Activated CD8-positive, alpha-beta T cell treated with anti-CD3 and anti-CD28 coated beads, Interleukin-2, amount 10 ng/mL, durations not matched to agents 7 days and 5 days (primary cell): ENCODE results near the gene PPM1A. TPM values are rescaled to one million over a fixed set of nuclear protein-coding genes. Genes with fewer than 3 reads are reported as not detected.

Experiments used
- ATAC-seq: fragments of 150-1000 bp; cut with Tn5 transposase; one replicate; pipeline ENCODE4 v1.10.0; 2021; ENCODE audit warnings: moderate library complexity
- CTCF ChIA-PET: fragments of 350-600 bp; sonication (Branson Sonifier 250); formaldehyde crosslinking; loops from one replicate; lab custom pipeline; 2021; ENCODE audit warnings: antibody characterized with exemption; lab: Charles Lee
- POLR2A ChIA-PET: fragments of 350-600 bp; sonication (Branson Sonifier 250); formaldehyde crosslinking; loops from one replicate; lab custom pipeline; 2021; ENCODE audit warnings: antibody characterized with exemption; lab: Charles Lee
- DNase-seq: peaks from one replicate; pipeline ENCODE4 v3.0.0-alpha.2; 2020
- H3K27ac Mint-ChIP-seq: one replicate; pipeline ENCODE4 v1.8.0; 2021; ENCODE audit warnings: mild to moderate bottlenecking, mixed read lengths
- H3K27me3 Mint-ChIP-seq: one replicate; pipeline ENCODE4 v1.8.0; 2021; ENCODE audit warnings: low read depth, mixed read lengths
- H3K36me3 Mint-ChIP-seq: one replicate; pipeline ENCODE4 v1.8.0; 2021; ENCODE audit warnings: low read depth, mixed read lengths
- H3K4me1 Mint-ChIP-seq: one replicate; pipeline ENCODE4 v1.8.0; 2021; ENCODE audit warnings: low read depth, mixed read lengths
- H3K4me3 Mint-ChIP-seq: one replicate; pipeline ENCODE4 v1.8.0; 2021; ENCODE audit warnings: mild to moderate bottlenecking, mixed read lengths
- H3K9me3 Mint-ChIP-seq: one replicate; pipeline ENCODE4 v1.8.0; 2022; ENCODE audit warnings: mixed read lengths; ENCODE audit not compliant: insufficient read depth
- total RNA-seq, 2 experiments: library from RNA; stranded (reverse); gene quantifications; one replicate each; pipeline ENCODE4 v1.2.3, GENCODE V29; 2021

Gene PPM1A
- 10 to 100 TPM; 45.2 to 50.1 TPM for total RNA-seq

DNA sequence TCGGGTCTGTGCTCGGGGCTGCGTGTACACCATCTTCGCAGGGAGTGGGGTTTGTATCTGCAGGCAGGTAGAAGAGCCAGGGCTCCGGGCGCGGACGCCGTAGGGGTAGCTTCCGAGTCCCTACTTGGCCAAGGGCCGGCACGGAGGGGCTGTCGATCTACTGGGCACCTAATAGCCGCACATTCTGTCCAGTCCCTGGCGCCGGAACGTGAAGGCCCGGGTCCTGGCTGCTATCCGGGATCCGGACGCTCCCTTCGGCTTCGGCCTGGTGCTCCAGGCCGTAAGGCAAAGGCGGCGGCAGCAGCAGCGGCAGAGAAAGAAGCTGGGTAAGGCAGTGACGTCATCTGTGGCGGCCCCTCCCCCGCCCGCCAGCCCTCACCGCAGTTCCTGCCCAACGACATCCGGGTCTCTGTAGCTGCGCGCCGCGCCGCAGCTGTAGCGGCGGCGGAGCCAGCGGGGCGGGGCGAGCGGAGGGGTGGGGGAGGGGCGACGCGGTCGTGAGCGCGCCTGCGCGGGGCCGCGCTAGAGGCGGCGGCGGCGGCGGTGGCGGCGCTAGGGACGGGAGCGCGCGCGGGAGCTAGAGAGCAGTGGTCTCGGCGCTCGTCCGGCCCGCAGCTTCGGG lies at the start of gene PPM1A:
Gene PPM1A (plus strand): TSS at position 525 of the 622 bp plus-strand sequence. CDS start 33,483 bp downstream, outside the sequence.
- ATAC-seq = peak; percentile 74
- H3K4me3 Mint-ChIP-seq = peak within 1 kb of the TSS; percentile 93
- peak; percentile 95 for DNase-seq
- peaks cover 56% of the 10 kb centered on the region for H3K4me1 Mint-ChIP-seq
- H3K27me3 Mint-ChIP-seq = no peaks in the 10 kb centered on the region
- CTCF ChIA-PET = interaction anchor here (0.9 to 4.0 kb wide), 10 partner anchors 11 to 284 kb away, joined by 3 to 31 read pairs (median 5); partner anchors contain the start of gene DHRS7
- peak within 1 kb of the TSS; percentile 100 for H3K27ac Mint-ChIP-seq
- peaks cover 9% of the 10 kb centered on the region for H3K36me3 Mint-ChIP-seq
- POLR2A ChIA-PET = interaction anchor here (0.6 to 2.5 kb wide), 30 partner anchors 8 to 1950 kb away, joined by 3 to 24 read pairs (median 5); partner anchors contain the start of genes ARID4A, DHRS7, KIAA0586 and L3HYPDH
- no peaks in the 10 kb centered on the region for H3K9me3 Mint-ChIP-seq

DNA sequence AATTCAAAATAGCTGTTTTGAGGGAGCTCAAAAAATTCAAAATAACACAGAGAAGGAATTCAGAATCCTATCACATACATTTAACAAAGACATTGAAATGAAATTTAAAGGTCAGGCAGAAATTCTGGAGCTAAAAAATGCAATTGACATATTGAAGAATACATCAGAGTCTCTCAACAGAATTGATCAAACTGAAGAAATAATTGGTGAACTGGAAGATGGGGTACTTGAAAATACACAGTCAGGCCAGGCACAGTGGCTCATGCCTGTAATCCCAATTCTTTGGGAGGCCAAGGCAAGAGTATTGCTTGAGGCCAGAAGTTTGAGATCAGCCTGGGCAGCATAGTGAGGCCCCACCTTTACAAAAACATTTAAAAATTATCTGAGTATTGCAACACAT lies 49.7 kb upstream of the PPM1A start:
- Mint-ChIP-seq H3K9me3 (peaks cover 17% of the 10 kb centered on the region), H3K4me3 (no peak overlapping the region), H3K4me1 (peaks cover 7% of the 10 kb centered on the region), H3K36me3 (peaks cover 2% of the 10 kb centered on the region), H3K27ac (no peak overlapping the region), H3K27me3 (peaks cover 10% of the 10 kb centered on the region)
- ChIA-PET POLR2A (no interaction called here), CTCF (interaction anchor here (2.8 kb wide), 1 partner anchor 15 kb away, joined by 13 read pairs; no protein-coding TSS in a partner anchor)
- ATAC-seq (no peak), DNase-seq (no peak)

DNA sequence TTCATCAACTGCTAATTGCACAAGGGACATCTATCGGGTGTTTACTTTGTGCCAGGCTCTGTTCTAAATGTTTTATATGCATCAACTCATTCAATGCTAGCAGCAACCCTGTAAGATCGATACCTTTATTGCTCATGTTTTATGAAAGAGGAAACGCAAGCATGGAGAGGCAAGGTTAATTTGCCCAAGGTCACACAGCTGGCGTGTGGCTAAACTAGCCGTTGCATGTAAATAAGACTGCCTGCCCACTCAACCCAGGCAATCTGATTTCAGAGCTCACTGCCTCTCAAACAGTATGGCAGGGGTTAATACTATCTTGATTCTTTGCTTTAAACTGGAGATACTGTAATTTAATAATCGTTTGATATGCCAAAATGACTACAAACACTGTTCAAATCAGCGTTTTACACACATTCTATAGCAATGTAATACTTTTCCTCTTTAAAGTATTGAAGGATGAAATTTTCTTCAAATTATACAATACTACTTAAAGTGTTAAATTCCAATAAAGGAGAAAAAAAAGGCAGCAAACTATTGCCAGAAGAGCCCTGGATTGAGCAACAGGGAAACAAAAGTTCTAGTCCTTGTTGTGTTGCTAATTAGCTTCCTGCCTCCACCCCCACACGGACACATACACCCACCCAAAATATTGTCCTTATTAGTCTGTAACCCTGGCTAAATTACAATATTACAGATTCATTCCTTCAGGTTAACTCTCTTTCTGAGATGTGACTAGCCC lies 44.7 kb upstream of the PPM1A start:
- CTCF ChIA-PET = interaction anchor here (1.0 kb wide), 1 partner anchor 20 kb away, joined by 4 read pairs; no protein-coding TSS in a partner anchor
- H3K27me3 Mint-ChIP-seq = peaks cover 16% of the 10 kb centered on the region
- peaks cover 13% of the 10 kb centered on the region for H3K9me3 Mint-ChIP-seq
- no peak overlapping the region for H3K4me3 Mint-ChIP-seq
- no peak overlapping the region for H3K27ac Mint-ChIP-seq
- DNase-seq = no peak
- H3K36me3 Mint-ChIP-seq = no peaks in the 10 kb centered on the region
- POLR2A ChIA-PET = no interaction called here
- ATAC-seq = no peak
- H3K4me1 Mint-ChIP-seq = no peaks in the 10 kb centered on the region

DNA sequence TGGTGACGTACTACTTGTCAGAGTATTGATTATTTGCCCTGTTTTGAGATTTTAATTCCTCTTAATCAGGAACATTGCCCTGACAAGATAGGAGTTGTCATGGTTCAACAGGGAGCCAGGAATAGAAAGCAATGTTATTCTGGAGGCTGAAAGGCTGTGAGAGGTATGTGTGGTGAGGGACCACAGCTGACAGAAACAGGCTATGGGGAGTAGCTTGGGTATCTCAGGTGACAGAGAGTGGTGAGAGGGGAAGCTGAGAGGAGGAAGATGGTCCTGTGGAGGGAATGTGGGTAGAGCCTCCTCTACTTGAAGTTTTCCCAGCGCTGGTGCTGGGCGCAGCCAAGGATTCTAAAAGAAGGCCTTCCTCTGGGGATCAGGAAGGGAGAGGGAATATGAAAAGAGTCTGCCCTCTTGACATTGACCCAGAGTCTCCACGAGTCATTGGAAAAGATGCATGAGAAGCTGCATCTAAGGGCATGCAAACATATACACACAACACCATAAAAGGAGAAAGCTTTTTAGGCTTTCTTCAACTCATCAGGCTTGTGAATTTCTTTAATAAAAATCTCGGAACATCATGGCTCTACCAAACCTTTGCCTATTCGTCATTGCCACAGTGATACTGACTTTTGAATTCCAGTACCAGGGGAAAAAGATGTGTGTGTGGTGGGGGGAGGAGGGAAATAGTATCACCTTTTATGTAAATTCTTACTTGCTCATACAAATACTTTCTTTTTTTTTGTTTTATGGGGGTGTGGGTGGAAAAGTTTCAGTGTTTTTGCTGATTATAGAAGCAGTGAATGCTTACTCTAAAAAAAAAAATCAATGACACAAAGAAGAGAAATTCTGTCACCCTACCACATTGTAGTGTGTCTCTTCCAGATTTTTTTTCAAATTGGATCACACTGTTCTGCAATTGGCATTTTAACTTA lies 43.9 kb upstream of the PPM1A start:
- ChIA-PET POLR2A (no interaction called here), CTCF (interaction anchor here (0.6 to 1.1 kb wide), 3 partner anchors 11 to 127 kb away, joined by 3 to 4 read pairs (median 3); no protein-coding TSS in a partner anchor)
- Mint-ChIP-seq H3K9me3 (peaks cover 5% of the 10 kb centered on the region), H3K36me3 (no peaks in the 10 kb centered on the region), H3K27me3 (peaks cover 14% of the 10 kb centered on the region), H3K4me3 (no peak overlapping the region), H3K27ac (no peak overlapping the region), H3K4me1 (no peaks in the 10 kb centered on the region)
- ATAC-seq = no peak
- no peak for DNase-seq

DNA sequence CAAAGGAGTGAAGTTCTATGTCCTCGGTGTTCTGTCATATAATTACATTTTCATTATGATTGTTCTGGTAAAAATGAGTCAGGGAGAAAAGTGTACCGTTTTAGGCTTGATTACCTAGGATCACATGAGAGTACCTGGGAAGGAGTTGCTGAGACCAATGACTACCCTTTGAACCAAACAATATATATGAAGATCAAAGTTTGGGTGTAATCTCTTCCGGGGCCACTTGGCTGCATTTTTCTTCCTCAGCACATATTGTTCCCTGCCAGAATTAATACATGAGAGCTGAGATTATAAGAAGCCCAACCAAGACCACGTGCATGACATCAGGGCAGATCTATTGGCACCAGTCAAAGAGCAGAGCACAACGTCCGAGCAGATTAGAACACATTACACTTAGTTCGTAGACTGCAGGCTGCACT lies 42.8 kb upstream of the PPM1A start:
- peaks cover 2% of the 10 kb centered on the region for H3K9me3 Mint-ChIP-seq
- no peak overlapping the region for H3K27ac Mint-ChIP-seq
- no peaks in the 10 kb centered on the region for H3K4me1 Mint-ChIP-seq
- ATAC-seq (no peak), DNase-seq (no peak)
- ChIA-PET CTCF (interaction anchor here (0.6 to 1.1 kb wide), 2 partner anchors 12 to 125 kb away, joined by 3 read pairs; no protein-coding TSS in a partner anchor), POLR2A (no interaction called here)
- no peak overlapping the region for H3K4me3 Mint-ChIP-seq
- H3K27me3 Mint-ChIP-seq = peaks cover 16% of the 10 kb centered on the region
- no peaks in the 10 kb centered on the region for H3K36me3 Mint-ChIP-seq

DNA sequence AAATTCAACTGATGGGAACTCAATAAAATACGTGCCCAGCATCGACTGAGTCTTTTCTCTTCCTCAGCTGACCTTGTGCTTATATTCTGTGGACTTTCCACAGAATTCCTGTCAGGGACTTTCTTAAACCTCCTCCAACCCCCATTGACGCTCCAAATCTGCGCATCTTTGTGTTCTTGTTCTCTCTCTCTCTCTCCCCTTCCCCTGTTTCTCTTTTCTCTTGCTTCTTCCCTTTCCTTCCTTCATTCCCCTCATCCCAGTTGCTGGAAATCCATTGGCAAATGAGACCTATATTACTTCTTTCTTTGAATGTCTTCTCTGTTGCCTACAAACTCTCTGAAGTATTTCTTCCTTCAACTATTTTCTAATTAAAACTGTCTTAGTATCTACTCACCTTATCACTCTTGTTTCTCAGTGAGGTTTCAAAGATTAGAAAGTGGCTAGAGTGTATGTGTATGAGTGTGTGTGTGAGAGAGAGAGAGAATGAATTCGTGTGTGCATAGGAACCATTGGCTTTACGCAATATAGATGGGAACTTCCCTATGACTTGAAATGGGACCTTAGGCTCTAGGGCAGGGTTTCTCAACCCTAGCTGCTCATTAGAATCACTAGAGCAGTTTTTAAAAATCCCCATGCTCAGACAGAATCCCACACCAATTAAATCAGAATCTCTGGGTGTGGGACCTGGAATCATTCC lies 42.0 kb upstream of the PPM1A start:
- Mint-ChIP-seq H3K4me3 (no peak overlapping the region), H3K9me3 (no peaks in the 10 kb centered on the region), H3K27ac (no peak overlapping the region), H3K36me3 (no peaks in the 10 kb centered on the region), H3K4me1 (no peaks in the 10 kb centered on the region), H3K27me3 (peaks cover 12% of the 10 kb centered on the region)
- no peak for ATAC-seq
- ChIA-PET POLR2A (no interaction called here), CTCF (no interaction called here)
- no peak for DNase-seq

DNA sequence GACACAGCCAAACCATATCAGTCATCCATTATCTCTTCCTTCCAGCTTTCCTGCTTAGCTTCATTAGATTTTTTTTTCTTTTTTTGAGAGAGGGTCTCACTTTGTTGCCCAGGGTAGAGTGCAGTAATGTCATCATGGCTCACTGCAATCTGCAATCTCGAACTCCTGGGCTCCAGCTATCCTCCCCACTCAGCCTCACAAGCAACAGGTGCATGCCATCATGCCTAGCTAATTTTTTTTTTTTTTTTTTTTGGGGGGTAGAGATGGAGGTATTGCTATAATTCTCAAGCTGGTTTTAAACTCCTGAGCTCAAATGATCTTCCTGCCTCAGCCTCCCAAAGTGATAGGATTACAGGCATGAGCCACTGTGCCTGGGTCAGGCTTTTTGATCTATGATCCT lies 38.3 kb upstream of the PPM1A start:
- peaks cover 16% of the 10 kb centered on the region for H3K27me3 Mint-ChIP-seq
- CTCF ChIA-PET = no interaction called here
- POLR2A ChIA-PET = no interaction called here
- no peaks in the 10 kb centered on the region for H3K36me3 Mint-ChIP-seq
- no peaks in the 10 kb centered on the region for H3K9me3 Mint-ChIP-seq
- no peak for DNase-seq
- H3K4me1 Mint-ChIP-seq = no peaks in the 10 kb centered on the region
- H3K4me3 Mint-ChIP-seq = no peak overlapping the region
- ATAC-seq = no peak
- H3K27ac Mint-ChIP-seq = no peak overlapping the region

DNA sequence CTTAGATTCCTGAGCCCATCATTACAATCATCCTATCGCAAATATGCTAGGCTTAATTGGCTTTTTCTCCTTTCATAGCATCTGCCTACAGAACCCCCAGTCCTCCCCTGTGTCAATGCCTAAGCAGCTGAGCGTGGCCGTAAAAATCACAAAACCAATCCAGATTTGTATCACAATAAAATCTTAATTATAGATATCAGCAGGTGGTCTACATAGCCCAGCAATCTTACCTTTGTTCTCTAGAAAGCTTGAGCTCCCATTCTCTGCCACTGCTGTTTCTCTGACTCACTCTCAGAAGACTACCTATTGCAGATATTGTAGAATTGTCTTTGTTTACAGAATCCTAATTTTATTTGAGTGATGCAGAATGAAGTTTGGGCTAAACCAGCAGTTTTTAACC lies 37.9 kb upstream of the PPM1A start:
- no peak overlapping the region for H3K4me3 Mint-ChIP-seq
- no peaks in the 10 kb centered on the region for H3K4me1 Mint-ChIP-seq
- DNase-seq (no peak), ATAC-seq (no peak)
- peaks cover 16% of the 10 kb centered on the region for H3K27me3 Mint-ChIP-seq
- POLR2A ChIA-PET = no interaction called here
- H3K27ac Mint-ChIP-seq = no peak overlapping the region
- no peaks in the 10 kb centered on the region for H3K9me3 Mint-ChIP-seq
- CTCF ChIA-PET = no interaction called here
- no peaks in the 10 kb centered on the region for H3K36me3 Mint-ChIP-seq

DNA sequence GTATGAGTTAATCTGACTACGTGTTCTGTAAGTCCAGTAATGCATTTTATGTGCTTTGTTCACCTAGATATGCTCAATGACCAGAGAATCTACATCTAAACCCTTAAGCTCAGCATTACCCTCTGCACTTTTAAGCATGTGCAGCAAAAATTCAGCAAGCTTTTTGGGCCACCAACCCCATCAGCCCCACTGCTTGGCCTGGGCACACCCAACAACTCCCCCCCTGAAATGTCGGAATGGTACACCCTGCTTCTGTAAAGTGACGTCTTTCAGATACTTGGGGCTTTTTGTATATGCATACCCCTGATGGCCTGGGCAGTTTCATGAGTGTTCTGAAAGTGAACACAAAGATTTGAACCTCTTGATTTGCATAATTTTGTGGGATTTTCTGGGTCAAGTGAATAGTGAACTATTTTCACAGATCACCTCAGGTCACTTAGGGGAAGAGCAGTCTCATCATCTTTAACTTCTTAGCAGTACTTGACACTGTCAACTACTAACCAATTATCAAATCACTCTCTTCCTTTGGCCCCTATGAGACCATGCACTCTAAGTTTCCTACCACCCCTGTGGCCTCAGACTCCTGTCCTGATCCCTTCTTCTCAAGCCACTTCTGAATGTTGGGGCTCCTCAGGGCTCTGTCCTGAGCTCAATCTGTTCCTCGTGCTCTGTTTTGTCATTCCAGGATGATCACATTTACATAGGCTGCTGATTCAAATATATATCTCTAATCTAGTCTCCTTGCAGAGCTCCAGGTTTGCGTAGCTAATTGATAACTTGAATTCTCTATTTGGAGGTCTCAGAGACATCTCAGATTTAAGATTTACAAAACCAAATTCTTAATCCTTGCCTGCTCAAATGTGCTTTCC lies 36.3 kb upstream of the PPM1A start:
- H3K27me3 Mint-ChIP-seq = peaks cover 16% of the 10 kb centered on the region
- ChIA-PET CTCF (interaction anchor here (0.8 kb wide), 1 partner anchor 248 kb away, joined by 3 read pairs; no protein-coding TSS in a partner anchor), POLR2A (no interaction called here)
- H3K36me3 Mint-ChIP-seq = no peaks in the 10 kb centered on the region
- H3K4me1 Mint-ChIP-seq = no peaks in the 10 kb centered on the region
- ATAC-seq (no peak), DNase-seq (no peak)
- H3K4me3 Mint-ChIP-seq = no peak overlapping the region
- no peaks in the 10 kb centered on the region for H3K9me3 Mint-ChIP-seq
- no peak overlapping the region for H3K27ac Mint-ChIP-seq

DNA sequence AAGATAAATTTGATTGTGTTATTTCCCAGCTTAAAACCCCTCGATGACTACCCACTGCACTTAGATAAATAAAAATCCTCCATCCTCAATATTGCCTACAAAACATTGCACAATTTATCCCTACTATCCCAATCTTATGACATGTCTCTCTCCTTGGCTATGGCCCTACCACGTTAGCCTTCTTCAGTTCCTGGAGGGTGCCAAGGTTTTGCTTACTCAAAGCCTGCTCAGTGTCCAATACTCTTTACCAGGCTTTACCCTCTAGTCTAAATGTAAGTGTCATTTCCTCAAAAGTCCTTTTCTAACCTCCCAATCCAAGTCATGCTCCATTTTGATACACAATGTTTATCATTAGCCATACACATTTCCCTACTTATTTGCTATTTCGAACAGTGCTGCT lies 35.0 kb upstream of the PPM1A start:
- no peak for DNase-seq
- Mint-ChIP-seq H3K9me3 (no peaks in the 10 kb centered on the region), H3K27ac (no peak overlapping the region), H3K27me3 (peaks cover 16% of the 10 kb centered on the region), H3K4me3 (no peak overlapping the region), H3K36me3 (no peaks in the 10 kb centered on the region), H3K4me1 (no peaks in the 10 kb centered on the region)
- CTCF ChIA-PET = no interaction called here
- POLR2A ChIA-PET = no interaction called here
- ATAC-seq = no peak
